GM12872 (cell line): Measurements from ENCODE around the gene PPFIA3.

ENCODE experiments used
- CTCF ChIP-seq: IDR thresholded peaks from 3 replicates; pipeline ENCODE4 v1.5.1; 2011; ENCODE audit warnings: low read depth, mild to moderate bottlenecking, low read length, moderate library complexity; ENCODE audit not compliant: insufficient read depth

The PPFIA3 gene

GRCh38 chr19:49193822-49194394 is 74.6 kb downstream of the PPFIA3 start:
- TF ChIP-seq CTCF, result no peak

- TF ChIP-seq CTCF, result no peak
These were observed 75.1 kb downstream of the PPFIA3 start for GRCh38 chr19:49194408-49194807.

- TF ChIP-seq CTCF, result no peak
These were observed 77.3 kb downstream of the PPFIA3 start for GRCh38 chr19:49196527-49197240.

- no peak for TF ChIP-seq CTCF
These were observed 81.0 kb downstream of the PPFIA3 start for GRCh38 chr19:49200238-49200862.
